Activated CD8-positive, alpha-beta memory T cell treated with anti-CD3 and anti-CD28 coated beads for 48 hours (primary cell): Measurements from ENCODE around the gene EDC4.

Experiments
- DNase-seq, 3 experiments: peaks; one replicate each; pipeline ENCODE4 v3.0.0-alpha.2; 2020; ENCODE audit warnings: low read depth in 2 of 3, low spot score in 2 of 3

Gene EDC4

DNA sequence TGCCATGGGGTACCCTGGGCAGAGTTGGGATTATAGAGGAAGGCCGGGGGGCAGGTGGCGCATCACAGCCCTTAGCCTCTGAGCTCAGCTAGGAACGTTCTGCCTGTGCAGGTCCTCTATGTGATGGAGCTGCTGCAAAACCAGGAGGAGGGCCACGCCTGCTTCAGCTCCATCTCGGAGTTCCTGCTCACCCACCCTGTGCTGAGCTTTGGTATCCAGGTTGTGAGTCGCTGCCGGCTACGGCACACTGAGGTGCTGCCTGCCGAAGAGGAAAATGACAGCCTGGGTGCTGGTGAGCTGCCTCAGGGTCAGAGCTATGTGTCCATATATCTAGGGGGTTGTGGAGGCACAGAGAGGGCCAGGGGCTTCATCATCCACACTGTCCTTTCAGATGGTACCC is 6.0 kb downstream of the EDC4 start:
- DNase-seq: no peak

DNA sequence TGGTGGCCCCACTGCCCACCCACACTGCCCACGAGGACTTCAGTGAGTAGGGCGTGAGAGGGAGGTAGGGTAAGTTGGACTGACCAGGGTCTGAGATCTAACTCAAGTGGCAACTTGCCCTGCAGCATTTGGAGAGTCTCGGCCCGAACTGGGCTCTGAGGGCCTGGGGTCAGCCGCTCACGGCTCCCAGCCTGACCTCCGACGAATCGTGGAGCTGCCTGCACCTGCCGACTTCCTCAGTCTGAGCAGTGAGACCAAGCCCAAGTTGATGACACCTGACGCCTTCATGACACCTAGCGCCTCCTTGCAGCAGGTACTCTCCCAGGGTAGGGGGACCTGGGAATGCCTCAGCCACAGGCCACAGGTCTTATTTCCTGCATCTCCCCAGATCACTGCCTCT is 6.6 kb downstream of the EDC4 start:
- DNase-seq: no peak

DNA sequence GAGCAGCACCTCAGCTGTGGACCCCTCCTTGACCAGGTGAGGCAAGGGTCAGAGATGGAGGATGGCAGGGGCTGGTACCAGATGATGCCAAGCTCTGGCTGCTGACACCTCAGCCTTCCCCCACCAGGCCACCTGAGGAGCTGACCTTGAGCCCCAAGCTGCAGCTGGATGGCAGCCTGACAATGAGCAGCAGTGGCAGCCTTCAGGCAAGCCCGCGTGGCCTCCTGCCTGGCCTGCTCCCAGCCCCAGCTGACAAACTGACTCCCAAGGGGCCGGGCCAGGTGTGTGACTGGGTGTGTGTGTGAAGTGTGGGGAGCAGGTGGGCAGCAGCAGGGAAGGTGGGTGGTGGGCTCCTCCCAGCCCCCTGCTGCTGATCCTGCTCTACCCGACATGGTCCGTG is 7.1 kb downstream of the EDC4 start:
- DNase-seq: no peak

DNA sequence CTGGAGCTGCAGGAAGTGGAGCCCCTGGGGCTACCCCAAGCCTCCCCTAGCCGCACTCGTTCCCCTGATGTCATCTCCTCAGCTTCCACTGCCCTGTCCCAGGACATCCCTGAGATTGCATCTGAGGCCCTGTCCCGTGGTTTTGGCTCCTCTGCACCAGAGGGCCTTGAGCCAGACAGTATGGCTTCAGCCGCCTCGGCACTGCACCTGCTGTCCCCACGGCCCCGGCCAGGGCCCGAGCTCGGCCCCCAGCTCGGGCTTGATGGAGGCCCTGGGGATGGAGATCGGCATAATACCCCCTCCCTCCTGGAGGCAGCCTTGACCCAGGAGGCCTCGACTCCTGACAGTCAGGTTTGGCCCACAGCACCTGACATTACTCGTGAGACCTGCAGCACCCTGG is 7.7 kb downstream of the EDC4 start:
- no peak for DNase-seq

DNA sequence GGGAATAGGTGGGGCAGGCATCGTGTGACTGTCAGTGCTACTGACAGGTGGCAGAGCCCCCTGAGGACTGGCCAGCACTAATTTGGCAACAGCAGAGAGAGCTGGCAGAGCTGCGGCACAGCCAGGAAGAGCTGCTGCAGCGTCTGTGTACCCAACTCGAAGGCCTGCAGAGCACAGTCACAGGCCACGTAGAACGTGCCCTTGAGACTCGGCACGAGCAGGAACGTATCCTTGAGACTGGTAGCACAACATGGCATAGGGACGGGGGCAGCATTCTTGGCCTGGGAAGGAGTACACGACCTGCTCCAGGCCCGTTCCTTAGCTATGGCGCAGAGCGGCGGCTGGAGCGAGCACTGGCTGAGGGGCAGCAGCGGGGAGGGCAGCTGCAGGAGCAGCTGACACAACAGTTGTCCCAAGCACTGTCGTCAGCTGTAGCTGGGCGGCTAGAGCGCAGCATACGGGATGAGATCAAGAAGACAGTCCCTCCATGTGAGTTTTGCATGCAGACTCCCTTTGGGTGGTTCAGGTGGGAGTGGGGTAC is 8.8 kb downstream of the EDC4 start:
- no peak for DNase-seq

DNA sequence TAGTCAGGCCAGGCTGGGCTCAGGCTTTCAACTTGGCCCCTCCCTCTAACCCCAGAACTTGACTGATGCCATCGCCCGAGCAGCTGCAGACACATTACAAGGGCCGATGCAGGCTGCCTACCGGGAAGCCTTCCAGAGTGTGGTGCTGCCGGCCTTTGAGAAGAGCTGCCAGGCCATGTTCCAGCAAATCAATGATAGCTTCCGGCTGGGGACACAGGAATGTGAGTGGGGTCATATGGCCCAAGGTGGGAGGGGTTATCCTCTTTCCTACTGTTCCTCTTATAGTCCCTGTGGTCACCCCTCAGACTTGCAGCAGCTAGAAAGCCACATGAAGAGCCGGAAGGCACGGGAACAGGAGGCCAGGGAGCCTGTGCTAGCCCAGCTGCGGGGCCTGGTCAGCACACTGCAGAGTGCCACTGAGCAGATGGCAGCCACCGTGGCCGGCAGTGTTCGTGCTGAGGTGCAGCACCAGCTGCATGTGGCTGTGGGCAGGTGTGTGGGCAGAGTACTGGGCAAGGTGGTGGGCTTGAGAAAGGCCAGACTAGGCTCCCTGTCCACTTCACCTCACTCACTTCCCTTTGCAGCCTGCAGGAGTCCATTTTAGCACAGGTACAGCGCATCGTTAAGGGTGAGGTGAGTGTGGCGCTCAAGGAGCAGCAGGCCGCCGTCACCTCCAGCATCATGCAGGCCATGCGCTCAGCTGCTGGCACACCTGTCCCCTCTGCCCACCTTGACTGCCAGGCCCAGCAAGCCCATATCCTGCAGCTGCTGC is 9.7 kb downstream of the EDC4 start:
- DNase-seq: no peak

DNA sequence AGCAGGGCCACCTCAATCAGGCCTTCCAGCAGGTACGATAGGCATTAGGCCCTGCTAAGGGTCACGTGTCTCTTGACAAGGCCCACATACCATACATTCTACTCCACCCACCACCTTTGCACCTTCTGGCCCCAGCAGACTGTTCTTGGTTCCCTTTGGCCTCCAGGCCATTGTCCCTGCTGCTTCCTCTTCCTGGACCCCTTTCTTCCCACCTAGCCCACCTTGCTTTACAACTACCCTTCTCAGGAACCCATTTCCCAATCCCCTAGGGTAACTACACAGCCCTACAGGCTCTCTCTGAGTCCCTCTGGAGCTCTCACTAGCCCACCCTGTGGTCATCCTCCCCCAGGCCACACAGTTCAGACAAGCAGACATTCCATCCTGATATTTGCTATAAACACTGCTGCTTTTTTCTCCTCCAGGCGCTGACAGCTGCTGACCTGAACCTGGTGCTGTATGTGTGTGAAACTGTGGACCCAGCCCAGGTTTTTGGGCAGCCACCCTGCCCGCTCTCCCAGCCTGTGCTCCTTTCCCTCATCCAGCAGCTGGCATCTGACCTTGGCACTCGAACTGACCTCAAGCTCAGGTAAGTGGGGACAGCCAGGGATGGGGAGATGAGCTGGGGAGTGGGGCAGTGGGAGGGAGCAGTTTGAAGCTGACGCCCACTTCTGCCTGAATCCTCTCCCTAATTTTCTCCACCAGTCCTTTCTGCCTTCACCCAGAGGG is 10.5 kb downstream of the EDC4 start:
- no peak for DNase-seq

DNA sequence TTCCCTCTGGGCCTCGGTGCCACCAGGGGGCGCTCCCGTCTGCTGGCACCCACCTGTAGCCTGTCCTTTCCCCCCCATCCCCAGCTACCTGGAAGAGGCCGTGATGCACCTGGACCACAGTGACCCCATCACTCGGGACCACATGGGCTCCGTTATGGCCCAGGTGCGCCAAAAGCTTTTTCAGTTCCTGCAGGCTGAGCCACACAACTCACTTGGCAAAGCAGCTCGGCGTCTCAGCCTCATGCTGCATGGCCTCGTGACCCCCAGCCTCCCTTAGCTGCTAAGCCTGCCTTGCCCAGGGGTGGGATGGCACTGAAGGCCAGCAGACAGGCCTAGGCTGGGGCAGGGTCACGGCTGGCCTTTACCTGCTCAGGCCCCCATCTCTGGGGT is 11.0 kb downstream of the EDC4 start:
- DNase-seq: peak; percentile 35 to 58 (median 40)

DNA sequence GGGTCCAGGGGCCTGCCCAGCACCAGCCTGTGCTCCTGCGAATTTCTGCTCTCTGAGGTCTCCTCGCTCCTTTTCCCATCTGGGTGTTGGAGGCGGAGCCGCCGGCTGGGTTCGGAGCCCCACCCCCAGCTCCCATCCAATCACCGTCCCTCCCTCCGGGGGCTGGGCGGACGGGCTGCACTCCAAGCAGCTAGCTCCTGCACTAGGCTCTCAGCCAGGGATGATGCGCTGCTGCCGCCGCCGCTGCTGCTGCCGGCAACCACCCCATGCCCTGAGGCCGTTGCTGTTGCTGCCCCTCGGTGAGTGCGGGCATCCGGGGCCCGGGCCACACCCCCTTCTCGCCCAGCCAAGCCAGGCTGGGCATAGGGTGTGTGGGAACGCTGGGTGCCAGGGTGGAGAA is 11.8 kb downstream of the EDC4 start, which contains the start of gene NRN1L:
TSS of gene NRN1L (plus strand) at position 202 of the 400 bp plus-strand sequence. CDS start at position 221, 19 bp downstream.
- DNase-seq: no peak

DNA sequence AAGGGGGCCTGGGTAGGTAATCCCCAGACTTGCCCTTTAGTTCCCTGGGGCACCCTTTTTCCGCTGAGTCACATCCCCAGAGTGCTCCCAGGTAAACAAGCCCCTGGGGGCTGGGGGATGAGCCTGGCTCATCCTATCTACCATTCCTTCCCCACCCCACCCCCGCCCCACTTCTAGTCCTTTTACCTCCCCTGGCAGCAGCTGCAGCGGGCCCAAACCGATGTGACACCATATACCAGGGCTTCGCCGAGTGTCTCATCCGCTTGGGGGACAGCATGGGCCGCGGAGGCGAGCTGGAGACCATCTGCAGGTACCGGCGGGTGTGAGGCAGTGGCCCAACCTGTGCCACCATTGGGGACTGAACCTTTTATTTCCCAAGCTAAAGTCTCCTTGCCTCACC is 12.7 kb downstream of the EDC4 start:
- DNase-seq: no peak

DNA sequence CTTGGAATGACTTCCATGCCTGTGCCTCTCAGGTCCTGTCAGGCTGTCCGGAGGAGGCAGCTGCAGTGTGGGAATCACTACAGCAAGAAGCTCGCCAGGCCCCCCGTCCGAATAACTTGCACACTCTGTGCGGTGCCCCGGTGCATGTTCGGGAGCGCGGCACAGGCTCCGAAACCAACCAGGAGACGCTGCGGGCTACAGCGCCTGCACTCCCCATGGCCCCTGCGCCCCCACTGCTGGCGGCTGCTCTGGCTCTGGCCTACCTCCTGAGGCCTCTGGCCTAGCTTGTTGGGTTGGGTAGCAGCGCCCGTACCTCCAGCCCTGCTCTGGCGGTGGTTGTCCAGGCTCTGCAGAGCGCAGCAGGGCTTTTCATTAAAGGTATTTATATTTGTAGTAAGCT is 13.1 kb downstream of the EDC4 start:
- DNase-seq: no peak

DNA sequence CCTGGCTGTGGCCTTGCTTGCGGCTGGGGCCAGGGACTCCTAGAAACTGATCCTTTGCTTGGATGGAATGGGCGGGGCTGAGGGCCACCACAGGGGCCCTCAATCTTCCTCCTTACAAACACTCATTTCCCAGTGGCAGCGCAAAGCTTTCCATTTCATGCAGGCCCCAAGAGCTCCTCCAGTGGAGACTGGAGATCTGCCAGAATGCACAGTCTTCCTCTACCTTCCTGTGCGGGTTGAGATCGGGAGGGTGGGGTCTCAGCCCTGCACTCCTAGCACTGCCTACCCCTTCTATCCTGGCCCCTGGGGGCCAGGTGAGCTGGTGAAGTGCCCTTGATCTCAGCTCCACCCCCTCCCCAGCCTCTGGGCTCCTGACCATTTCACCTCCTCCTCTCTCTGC is 13.5 kb downstream of the EDC4 start:
- no peak for DNase-seq

DNA sequence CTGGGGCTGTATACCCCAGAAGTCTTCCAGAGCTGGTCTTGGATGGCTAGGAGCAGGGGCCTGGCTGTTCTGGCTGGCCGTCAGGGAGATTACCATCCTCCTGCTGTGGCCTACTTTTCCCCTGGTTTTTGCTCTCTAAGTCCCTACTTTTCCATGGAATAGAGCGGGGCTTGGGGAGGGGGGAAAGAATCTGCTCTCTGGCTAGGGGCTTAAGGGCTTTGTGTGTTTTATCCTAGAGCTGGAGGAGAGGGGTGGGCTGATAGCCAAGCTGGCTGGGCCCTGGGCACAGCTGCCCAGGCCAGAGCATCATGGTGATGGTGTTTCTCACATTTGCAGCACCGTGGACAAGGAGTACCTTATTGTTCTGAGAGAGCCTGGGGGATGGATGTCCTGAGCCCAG is 15.5 kb downstream of the EDC4 start:
- no peak for DNase-seq

DNA sequence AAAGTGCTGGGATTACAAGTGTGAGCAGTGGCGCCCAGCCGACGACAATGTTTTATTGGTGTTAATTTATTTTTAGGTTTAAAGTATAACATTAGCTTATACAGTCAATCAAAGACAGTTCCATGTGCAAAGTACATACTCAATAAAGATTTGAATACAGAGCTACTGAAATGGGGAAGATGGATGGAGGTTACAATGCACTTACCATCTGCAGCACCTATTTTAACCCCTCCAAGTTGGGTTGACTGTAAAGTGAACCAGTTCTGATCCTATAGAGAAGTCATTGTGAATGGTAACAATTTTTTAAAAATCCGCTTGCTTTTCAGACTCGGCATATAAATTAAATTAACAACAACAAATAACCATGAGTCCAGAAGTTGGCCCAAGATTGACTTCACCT is 19.5 kb downstream of the EDC4 start:
- DNase-seq: no peak

DNA sequence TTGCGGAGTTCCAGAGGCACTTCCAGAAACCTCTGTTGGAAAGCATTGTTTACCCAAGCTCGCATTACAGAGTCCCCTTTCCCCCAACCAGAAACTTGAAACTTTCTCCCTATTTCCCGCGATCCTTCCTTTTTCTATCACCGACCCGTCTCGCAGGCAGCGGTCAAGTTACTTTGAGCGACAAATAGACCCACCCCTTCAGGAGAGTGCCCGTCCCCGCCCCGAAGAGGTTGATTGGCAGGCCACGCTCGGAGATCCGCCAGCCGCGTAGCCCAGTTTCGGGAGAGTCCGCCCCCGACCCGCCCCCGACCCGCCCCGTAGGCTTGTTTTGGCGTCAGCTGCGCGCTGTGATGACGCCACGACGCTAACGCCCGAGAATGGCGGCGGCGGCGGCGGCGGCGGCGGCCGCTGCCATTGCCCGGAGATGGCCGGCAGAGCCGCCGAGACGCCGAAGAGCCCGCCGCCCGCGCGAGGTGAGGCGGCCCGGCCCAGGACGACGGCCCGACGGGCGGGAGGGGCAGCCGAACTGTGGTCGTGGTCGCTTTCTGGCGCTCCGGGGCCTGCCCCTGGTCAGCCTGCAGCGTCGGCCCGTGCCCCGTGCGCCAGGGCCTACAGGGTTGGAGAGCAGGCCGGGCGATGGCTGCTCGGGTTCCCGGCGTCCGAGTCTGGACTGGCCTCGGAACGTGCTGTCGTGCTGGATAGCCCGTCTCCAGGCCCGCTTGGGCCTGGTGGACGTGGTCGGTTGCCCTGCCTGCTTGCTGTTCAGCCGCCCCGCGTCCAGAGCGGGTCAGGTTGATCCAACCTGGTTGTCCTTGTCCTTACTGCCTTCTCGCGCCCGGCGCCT is 20.3 kb downstream of the EDC4 start, which contains the start of gene PSKH1:
TSS of gene PSKH1 (plus strand) at position 356 of the 844 bp plus-strand sequence. CDS start 15,496 bp downstream, outside the sequence.
- DNase-seq: peak; percentile 70 to 89 (median 89)

DNA sequence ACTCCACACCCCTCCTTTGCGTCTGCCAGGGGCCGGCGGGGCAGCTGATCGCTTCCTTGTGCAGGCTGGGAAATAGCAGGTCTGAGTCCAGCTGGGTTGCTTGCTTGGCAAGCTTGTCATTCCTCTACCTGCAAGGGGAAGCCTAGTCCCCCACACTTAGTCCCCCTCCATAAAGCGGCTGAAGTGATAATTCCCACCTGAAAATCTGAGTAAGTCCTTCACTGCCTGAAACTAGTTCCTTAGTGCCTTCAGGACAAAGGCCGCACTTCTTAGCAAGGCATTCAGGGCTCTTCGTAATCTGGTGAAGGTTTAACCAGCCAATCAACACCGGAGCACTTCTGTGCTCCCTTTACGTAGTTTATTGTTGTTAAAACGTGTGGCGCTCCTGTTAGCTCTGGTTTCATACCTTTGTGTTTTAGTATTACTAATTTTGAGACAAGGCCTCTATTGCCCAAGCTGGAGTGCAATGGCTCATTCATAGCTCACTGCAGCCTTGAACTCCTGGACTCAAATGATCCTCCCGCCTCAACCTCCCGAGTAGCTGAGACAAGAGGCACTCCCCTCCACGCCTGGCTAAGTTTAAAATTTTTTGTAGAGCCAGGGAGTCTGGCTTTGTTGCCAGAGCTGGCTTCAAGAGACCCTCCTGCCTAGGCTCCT is 21.0 kb downstream of the EDC4 start:
- DNase-seq: no peak

DNA sequence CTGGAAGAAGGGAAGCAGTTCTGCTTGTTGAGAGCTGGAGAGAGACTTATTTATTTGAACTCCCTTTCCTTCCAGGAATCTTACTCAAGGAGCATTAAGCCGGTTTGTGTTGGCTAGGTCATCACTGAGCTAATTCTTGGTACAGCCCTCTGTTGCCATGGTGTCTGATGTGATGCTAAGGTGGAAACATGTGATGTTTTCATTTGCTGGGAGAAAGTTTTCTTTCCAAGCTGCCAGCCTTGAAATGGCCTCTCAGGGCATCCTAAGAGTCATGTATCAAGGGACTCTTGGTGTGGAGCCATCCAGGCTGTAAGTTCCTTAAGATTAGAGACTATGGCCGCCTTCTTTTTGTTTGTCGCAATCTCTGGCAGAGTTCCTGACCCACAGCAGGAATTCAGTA is 24.4 kb downstream of the EDC4 start:
- no peak for DNase-seq

DNA sequence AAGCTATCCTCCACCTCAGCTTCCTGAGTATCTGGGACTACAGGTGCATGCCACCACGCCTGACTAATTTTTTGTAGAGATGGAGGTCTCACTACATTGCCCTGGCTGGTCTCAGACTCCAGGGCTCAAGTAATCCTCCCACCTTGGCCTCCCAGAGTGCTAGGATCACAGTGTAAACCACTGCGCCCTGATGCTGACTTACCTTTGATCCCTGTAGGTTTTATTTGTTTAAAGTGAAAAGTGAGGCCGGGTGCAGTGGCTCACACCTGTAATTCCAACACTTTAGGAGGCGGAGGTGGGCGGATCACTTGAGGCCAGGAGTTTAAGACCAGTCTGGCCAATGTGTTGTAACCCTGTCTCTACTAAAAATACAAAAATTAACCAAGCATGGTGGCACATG is 28.9 kb downstream of the EDC4 start:
- no peak for DNase-seq

DNA sequence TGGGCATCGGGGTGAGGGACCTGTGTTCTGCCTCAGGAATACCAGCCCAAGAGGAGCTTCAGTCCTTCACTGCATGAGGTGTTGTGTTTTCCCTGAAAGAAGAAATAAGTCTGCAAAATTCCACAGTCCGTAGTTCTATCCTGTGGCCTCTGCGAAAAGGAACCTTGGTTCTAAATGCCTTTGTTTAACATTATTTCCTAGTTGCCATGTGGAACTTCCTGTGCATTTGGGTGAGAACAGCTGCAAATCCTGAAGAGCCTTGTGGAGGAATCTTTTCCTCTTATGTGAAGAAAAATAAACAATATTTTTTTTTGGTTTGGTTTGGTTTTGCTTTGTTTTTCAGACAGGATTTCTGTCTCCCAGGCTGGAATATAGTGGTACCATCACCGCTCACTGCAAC is 30.0 kb downstream of the EDC4 start:
- no peak for DNase-seq

DNA sequence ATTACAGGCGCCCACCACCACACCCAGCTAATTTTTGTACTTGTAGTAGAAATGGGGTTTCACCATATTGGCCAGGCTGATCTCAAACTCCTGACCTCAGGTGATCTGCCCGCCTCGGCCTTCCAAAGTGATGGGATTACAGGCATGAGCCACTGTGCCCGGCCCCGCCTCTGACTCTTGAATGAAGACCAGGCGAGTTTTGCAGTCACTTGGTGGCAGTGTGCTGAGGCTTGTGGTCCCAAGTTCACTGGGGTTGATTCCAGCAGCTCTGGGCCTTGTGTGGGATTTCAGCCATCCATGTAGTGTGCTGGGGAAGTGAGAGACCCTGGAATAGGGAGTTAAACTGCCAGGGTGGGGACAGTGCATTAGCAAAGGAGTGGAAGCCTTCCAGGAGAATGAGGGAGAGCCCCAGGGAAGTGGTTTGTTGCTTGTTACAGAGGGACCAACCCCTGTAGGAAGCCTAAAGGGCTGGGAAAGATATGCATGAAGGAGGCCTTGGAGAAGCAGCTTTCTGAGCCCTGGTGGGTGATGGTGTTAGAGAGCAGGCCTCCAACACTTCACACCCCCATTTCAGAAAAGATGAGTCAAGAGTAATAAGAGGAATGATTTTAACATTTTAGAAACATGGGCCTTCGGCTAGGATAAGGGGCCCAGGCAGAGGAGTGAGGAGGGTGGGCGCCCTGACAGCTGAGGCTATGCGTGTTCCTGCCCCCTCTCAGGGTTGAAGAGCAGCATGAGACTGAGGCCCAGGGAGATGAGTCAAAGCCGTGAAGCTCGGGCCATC is 34.7 kb downstream of the EDC4 start:
- no peak for DNase-seq
